ENCODE measurements around the gene SP100.

DNA sequence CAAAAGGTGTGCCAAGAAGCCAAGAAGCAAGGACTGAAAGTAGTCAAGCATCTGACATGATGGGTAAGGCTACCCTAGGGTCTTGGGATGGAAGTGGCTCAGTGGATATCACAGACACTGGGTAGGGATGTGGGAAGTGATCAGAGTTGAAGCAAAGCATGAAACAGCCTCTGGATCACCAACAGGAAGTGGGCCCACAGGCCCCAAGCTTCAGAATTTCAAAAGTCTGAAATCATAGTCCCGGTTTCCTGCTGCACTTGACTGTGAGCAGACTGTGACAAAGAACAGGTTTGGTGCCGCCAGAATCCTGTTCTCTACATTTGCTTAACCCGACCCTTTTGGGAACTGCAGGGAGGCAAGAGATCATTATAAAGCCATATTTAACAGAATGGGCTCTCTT is 57.4 kb downstream of the SP100 start:
- TF ChIP-seq, protein P1, sequence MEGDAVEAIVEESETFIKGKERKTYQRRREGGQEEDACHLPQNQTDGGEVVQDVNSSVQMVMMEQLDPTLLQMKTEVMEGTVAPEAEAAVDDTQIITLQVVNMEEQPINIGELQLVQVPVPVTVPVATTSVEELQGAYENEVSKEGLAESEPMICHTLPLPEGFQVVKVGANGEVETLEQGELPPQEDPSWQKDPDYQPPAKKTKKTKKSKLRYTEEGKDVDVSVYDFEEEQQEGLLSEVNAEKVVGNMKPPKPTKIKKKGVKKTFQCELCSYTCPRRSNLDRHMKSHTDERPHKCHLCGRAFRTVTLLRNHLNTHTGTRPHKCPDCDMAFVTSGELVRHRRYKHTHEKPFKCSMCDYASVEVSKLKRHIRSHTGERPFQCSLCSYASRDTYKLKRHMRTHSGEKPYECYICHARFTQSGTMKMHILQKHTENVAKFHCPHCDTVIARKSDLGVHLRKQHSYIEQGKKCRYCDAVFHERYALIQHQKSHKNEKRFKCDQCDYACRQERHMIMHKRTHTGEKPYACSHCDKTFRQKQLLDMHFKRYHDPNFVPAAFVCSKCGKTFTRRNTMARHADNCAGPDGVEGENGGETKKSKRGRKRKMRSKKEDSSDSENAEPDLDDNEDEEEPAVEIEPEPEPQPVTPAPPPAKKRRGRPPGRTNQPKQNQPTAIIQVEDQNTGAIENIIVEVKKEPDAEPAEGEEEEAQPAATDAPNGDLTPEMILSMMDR (IDR thresholded peaks at IDR 0.05), result no peak
- no peak for TF ChIP-seq POLR2A (IDR thresholded peaks at IDR 0.05)

Data from uterus (tissue), 2 donors.